Activated CD4-positive, alpha-beta T cell treated with anti-CD3 and anti-CD28 coated beads, Interleukin-2, amount 50 U/mL, for 4 hours (primary cell): Measurements from ENCODE around the gene CHAF1B.

Experiments
- DNase-seq, 2 experiments: peaks; one replicate each; pipeline ENCODE4 v3.0.0-alpha.2; 2020

CHAF1B gene

GRCh38 chr21:36465478-36465877 is 80.3 kb downstream of the CHAF1B start:
- no peak for DNase-seq

DNA sequence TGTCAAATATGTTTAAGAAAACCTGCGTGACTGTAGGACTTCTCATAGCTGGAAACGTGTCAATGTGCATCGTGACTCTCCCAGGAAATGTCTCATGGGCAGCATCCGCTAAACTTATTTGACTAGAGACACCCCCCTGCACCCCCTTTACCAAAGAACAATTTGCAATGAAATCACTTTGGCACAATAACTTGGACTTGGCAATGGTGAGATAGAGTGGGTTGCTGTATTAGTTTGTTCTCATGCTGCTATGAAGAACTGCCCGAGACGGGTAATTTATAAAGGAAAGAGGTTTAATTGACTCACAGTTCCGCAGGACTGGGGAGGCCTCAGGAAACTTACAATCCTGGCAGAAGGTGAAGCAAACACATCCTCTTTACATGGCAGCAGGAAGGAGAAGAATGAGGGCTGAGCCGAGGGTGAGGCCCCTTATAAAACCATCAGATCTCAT is 80.9 kb downstream of the CHAF1B start:
- DNase-seq: no peak
